ENCODE data around the gene IRS2.

IRS2 gene

DNA sequence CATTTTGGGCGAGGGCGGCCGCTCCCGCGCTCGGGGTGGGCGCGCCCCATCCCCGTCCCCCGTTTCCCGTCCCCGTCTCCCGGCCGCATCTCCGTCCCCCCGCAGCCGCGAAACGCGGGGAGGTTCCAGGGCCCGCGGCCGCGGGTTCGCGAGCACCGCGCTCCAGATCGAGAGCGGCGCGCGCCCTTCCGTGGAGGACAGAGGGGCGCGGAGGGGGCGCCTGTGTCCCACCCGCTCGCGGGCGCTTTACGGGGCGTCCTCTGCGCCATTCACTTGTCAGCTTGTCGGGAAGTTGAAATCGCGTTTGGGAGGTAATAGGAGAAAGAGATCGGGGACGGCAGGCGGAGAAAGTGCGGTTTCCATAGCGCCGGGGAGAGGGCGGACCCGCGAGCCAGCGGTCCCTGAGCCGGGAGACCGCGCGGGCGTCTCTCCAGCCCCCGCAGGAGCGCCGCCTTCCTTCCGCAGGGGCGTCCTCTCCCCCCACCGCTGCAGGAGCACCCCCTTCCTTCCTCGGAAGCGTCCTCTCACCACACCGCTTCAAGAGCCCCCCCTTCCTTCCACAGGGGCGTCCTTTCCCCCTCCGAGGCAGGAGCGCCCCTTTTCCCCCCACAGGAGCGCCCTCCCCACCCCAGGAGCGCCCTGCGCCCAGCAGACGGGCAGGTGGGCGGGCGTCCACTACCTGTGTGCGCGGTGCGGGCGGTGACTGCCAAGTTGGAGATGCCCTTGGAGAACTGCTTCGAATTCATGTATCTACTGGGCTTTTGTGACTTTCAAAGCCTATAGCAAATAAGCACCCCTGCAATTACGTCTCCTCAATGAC is 962 bp upstream of the IRS2 start:
- TF ChIP-seq SUZ12 (IDR thresholded peaks at IDR 0.05; ENCODE audit: extremely low read depth, insufficient read depth, insufficient read length) (no peak), ZNF274 (IDR thresholded peaks at IDR 0.05; ENCODE audit: low read depth, low read length) (no peak), YY1 (IDR thresholded peaks at IDR 0.05; ENCODE audit: insufficient read depth, insufficient read length) (no peak)
- peaks cover 6% of the 10 kb centered on the region for H3K27me3 ChIP-seq (ENCODE audit: insufficient read depth, insufficient read length)
- DNase-seq (ENCODE audit: low read depth, low spot score), result peak; percentile 40
- H3K36me3 ChIP-seq (ENCODE audit: insufficient read depth, insufficient read length, low read length), result peaks cover 20% of the 10 kb centered on the region
- H3K9me3 ChIP-seq (ENCODE audit: insufficient read depth, low read length), result no peaks in the 10 kb centered on the region
- peak overlapping the region; percentile 61 for H3K4me3 ChIP-seq (ENCODE audit: insufficient read length, low read depth)
- H3K9ac ChIP-seq (ENCODE audit: insufficient read length, low read depth), result peak overlapping the region; percentile 81
- H3K4me1 ChIP-seq (ENCODE audit: insufficient read depth, insufficient read length), result peaks cover 3% of the 10 kb centered on the region

DNA sequence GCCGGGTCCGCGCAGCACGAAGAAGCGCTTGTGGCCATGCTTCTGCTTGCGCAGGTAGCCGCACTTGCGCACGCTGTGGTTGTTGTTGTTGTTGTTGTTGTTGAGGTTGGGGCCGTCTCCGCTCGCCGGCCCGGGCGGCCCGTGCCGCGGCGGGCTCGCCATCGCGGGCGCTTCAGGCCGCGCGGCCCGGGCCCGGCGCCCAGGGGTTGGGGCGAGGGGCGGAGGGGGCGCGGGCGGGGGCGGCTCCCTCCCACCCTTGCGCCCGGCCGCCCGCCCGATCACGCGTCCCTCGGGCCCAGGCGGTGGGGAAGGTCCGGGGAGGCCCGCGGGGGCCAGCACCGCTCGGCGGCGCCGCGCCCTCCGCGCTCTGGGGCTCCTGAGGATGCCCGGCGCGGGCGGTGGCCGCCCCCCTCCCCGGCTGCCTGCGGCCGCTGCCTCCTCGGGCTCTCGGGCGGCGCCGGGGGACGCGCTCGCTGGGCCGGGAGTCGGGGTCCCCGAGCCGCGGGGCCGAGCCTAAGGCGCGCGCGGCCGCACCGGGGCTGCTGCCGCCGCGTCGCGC is 412 bp downstream of the IRS2 start:
- H3K4me1 ChIP-seq (ENCODE audit: insufficient read depth, insufficient read length), result peaks cover 3% of the 10 kb centered on the region
- TF ChIP-seq YY1 (IDR thresholded peaks at IDR 0.05; ENCODE audit: insufficient read depth, insufficient read length), result no peak
- TF ChIP-seq ZNF274 (IDR thresholded peaks at IDR 0.05; ENCODE audit: low read depth, low read length), result no peak
- no peak for TF ChIP-seq SUZ12 (IDR thresholded peaks at IDR 0.05; ENCODE audit: extremely low read depth, insufficient read depth, insufficient read length)
- no peak for DNase-seq (ENCODE audit: low read depth, low spot score)
- peaks cover 6% of the 10 kb centered on the region for H3K27me3 ChIP-seq (ENCODE audit: insufficient read depth, insufficient read length)
- H3K9me3 ChIP-seq (ENCODE audit: insufficient read depth, low read length), result no peaks in the 10 kb centered on the region
- peaks cover 33% of the 10 kb centered on the region for H3K36me3 ChIP-seq (ENCODE audit: insufficient read depth, insufficient read length, low read length)
- H3K9ac ChIP-seq (ENCODE audit: insufficient read length, low read depth), result peak overlapping the region; percentile 85
- peak overlapping the region; percentile 68 for H3K4me3 ChIP-seq (ENCODE audit: insufficient read length, low read depth)

- DNase-seq (ENCODE audit: low read depth, low spot score), result peak; percentile 33
Measured at GRCh38 chr13:109785141-109785891, 1.1 kb downstream of the IRS2 start.

DNA sequence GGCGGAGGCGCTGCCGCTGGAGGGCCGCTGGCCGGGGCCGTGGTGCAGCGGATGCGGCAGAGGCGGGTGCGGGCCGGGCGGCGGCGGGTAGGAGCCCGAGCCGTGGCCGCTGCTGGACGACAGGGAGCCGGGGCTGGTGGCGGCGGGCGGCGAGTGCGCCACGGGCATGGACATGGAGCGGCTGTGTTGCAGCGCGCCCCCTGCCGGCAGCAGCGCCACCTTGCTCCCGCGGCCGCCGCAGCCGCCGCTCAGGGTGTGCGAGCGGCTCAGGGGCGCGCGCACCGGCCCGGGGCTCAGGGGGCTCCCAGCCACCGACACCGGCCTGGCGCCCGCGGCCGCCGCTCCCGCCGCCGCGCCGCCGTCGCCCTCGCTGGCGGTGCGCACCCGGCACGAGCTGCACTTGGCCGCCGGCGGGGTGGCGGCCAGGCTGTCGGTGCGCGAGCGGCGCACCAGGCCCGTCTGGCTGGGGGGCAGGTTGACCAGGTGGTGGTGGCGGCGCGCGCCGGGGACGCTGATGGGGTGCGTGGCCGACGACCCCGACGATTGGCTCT is 1.7 kb downstream of the IRS2 start:
- Histone ChIP-seq H3K4me1 (ENCODE audit: insufficient read depth, insufficient read length) (peaks cover 3% of the 10 kb centered on the region), H3K9ac (ENCODE audit: insufficient read length, low read depth) (peak overlapping the region; percentile 85), H3K4me3 (ENCODE audit: insufficient read length, low read depth) (peak overlapping the region; percentile 68), H3K36me3 (ENCODE audit: insufficient read depth, insufficient read length, low read length) (peaks cover 38% of the 10 kb centered on the region), H3K9me3 (ENCODE audit: insufficient read depth, low read length) (no peaks in the 10 kb centered on the region), H3K27me3 (ENCODE audit: insufficient read depth, insufficient read length) (peaks cover 6% of the 10 kb centered on the region)
- peak; percentile 49 for DNase-seq (ENCODE audit: low read depth, low spot score)
- no peak for TF ChIP-seq YY1 (IDR thresholded peaks at IDR 0.05; ENCODE audit: insufficient read depth, insufficient read length)
- TF ChIP-seq SUZ12 (IDR thresholded peaks at IDR 0.05; ENCODE audit: extremely low read depth, insufficient read depth, insufficient read length), result no peak
- TF ChIP-seq ZNF274 (IDR thresholded peaks at IDR 0.05; ENCODE audit: low read depth, low read length), result no peak

More at GRCh38 chr13:109785141-109785891, 1.1 kb downstream of the IRS2 start:
- TF ChIP-seq YY1 (IDR thresholded peaks at IDR 0.05; ENCODE audit: insufficient read depth, insufficient read length) (no peak), SUZ12 (IDR thresholded peaks at IDR 0.05; ENCODE audit: extremely low read depth, insufficient read depth, insufficient read length) (no peak), ZNF274 (IDR thresholded peaks at IDR 0.05; ENCODE audit: low read depth, low read length) (no peak)
- H3K4me3 ChIP-seq (ENCODE audit: insufficient read length, low read depth), result peak overlapping the region; percentile 68
- peaks cover 3% of the 10 kb centered on the region for H3K4me1 ChIP-seq (ENCODE audit: insufficient read depth, insufficient read length)
- peak overlapping the region; percentile 85 for H3K9ac ChIP-seq (ENCODE audit: insufficient read length, low read depth)
- H3K9me3 ChIP-seq (ENCODE audit: insufficient read depth, low read length), result no peaks in the 10 kb centered on the region
- H3K27me3 ChIP-seq (ENCODE audit: insufficient read depth, insufficient read length), result peaks cover 6% of the 10 kb centered on the region
- H3K36me3 ChIP-seq (ENCODE audit: insufficient read depth, insufficient read length, low read length), result peaks cover 38% of the 10 kb centered on the region

DNA sequence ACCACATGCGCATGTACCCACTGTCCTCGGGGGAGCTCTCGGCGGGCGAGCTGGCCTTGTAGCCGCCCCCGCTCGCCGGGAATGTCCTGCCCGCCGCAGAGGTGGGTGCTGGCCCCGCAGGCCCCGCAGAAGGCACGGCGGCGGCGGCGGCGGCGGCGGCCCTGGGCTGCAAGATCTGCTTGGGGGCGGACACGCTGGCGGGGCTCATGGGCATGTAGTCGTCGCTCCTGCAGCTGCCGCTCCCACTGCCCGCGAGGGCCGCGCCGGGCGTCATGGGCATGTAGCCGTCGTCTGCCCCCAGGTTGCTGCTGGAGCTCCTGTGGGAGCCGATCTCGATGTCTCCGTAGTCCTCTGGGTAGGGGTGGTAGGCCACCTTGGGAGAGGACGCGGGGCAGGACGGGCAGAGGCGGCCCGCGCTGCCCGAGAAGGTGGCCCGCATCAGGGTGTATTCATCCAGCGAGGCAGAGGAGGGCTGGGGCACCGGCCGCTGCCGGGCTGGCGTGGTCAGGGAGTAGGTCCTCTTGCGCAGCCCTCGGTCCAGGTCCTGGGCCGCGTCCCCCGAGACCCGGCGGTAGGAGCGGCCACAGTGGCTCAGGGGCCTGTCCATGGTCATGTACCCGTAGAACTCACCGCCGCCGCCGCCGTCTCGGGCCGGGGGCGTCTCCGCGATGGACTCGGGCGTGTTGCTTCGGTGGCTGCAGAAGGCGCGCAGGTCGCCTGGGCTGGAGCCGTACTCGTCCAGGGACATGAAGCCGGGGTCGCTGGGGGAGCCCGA is 2.4 kb downstream of the IRS2 start:
- Histone ChIP-seq H3K4me1 (ENCODE audit: insufficient read depth, insufficient read length) (peaks cover 3% of the 10 kb centered on the region), H3K9ac (ENCODE audit: insufficient read length, low read depth) (peak overlapping the region; percentile 85)

GRCh38 chr13:109783447-109783814 is 3.0 kb downstream of the IRS2 start:
- no peak overlapping the region for H3K9ac ChIP-seq (ENCODE audit: insufficient read length, low read depth)
- TF ChIP-seq YY1 (IDR thresholded peaks at IDR 0.05; ENCODE audit: insufficient read depth, insufficient read length), result no peak
- TF ChIP-seq SUZ12 (IDR thresholded peaks at IDR 0.05; ENCODE audit: extremely low read depth, insufficient read depth, insufficient read length), result no peak
- no peak for TF ChIP-seq ZNF274 (IDR thresholded peaks at IDR 0.05; ENCODE audit: low read depth, low read length)
- H3K9me3 ChIP-seq (ENCODE audit: insufficient read depth, low read length), result no peaks in the 10 kb centered on the region
- H3K4me1 ChIP-seq (ENCODE audit: insufficient read depth, insufficient read length), result peaks cover 3% of the 10 kb centered on the region
- DNase-seq (ENCODE audit: low read depth, low spot score), result no peak
- peaks cover 2% of the 10 kb centered on the region for H3K27me3 ChIP-seq (ENCODE audit: insufficient read depth, insufficient read length)
- no peak overlapping the region for H3K4me3 ChIP-seq (ENCODE audit: insufficient read length, low read depth)
- peaks cover 43% of the 10 kb centered on the region for H3K36me3 ChIP-seq (ENCODE audit: insufficient read depth, insufficient read length, low read length)

More for the DNA sequence above, 2.4 kb downstream of the IRS2 start:
- H3K9me3 ChIP-seq (ENCODE audit: insufficient read depth, low read length), result no peaks in the 10 kb centered on the region
- DNase-seq (ENCODE audit: low read depth, low spot score), result no peak
- TF ChIP-seq SUZ12 (IDR thresholded peaks at IDR 0.05; ENCODE audit: extremely low read depth, insufficient read depth, insufficient read length) (no peak), YY1 (IDR thresholded peaks at IDR 0.05; ENCODE audit: insufficient read depth, insufficient read length) (no peak), ZNF274 (IDR thresholded peaks at IDR 0.05; ENCODE audit: low read depth, low read length) (no peak)
- peaks cover 42% of the 10 kb centered on the region for H3K36me3 ChIP-seq (ENCODE audit: insufficient read depth, insufficient read length, low read length)
- H3K27me3 ChIP-seq (ENCODE audit: insufficient read depth, insufficient read length), result peaks cover 6% of the 10 kb centered on the region
- H3K4me3 ChIP-seq (ENCODE audit: insufficient read length, low read depth), result peak overlapping the region; percentile 68

All from NT2/D1 (cell line).